Stomach smooth muscle (tissue), 2 donors: ENCODE measurements around the gene P4HA1.

ENCODE experiments used
- H3K27ac ChIP-seq: one replicate; pipeline ENCODE4 v1.7.0; 2013; ENCODE audit warnings: mild to moderate bottlenecking, low read length, inconsistent platforms
- H3K27me3 ChIP-seq, 2 donors: one replicate each; pipeline ENCODE4 v1.7.0; 2013; ENCODE audit warnings: low read length in 2 of 2; ENCODE audit not compliant: insufficient read depth in 2 of 2, control insufficient read depth in 1 of 2
- H3K36me3 ChIP-seq, 2 donors: one replicate each; pipeline ENCODE4 v1.7.0; 2013; ENCODE audit warnings: low read length in 2 of 2; ENCODE audit not compliant: control insufficient read depth in 2 of 2, insufficient read depth in 2 of 2
- H3K4me1 ChIP-seq: one replicate; pipeline ENCODE4 v1.7.0; 2013; ENCODE audit warnings: low read length; ENCODE audit not compliant: control insufficient read depth, insufficient read depth
- H3K4me3 ChIP-seq, 2 donors: one replicate each; pipeline ENCODE4 v1.7.0; 2013; ENCODE audit warnings: low read length in 2 of 2
- H3K9ac ChIP-seq, 2 donors: one replicate each; pipeline ENCODE4 v1.7.0; 2013; ENCODE audit warnings: low read length in 2 of 2, mild to moderate bottlenecking in 1 of 2
- H3K9me3 ChIP-seq, 2 donors: one replicate each; pipeline ENCODE4 v1.7.0; 2013; ENCODE audit warnings: low read length in 2 of 2; ENCODE audit not compliant: control insufficient read depth in 2 of 2
- donor health status: healthy.
- donor health status: Pancreatic carcinoma.

Gene P4HA1

GRCh38 chr10:73073627-73074026 is 23.0 kb downstream of the P4HA1 start:
- Histone ChIP-seq H3K27ac (no peak overlapping the region), H3K9me3 (no peaks in the 10 kb centered on the region), H3K4me1 (peaks cover 7% of the 10 kb centered on the region), H3K4me3 (no peak overlapping the region), H3K27me3 (no peaks in the 10 kb centered on the region), H3K9ac (no peak overlapping the region), H3K36me3 (peaks cover 5 to 17% of the 10 kb centered on the region in 2 donors)

GRCh38 chr10:73065441-73065840 is 31.2 kb downstream of the P4HA1 start:
- no peak overlapping the region for H3K9ac ChIP-seq
- H3K27ac ChIP-seq, result no peak overlapping the region
- peaks cover 11 to 13% of the 10 kb centered on the region in 2 donors for H3K36me3 ChIP-seq

DNA sequence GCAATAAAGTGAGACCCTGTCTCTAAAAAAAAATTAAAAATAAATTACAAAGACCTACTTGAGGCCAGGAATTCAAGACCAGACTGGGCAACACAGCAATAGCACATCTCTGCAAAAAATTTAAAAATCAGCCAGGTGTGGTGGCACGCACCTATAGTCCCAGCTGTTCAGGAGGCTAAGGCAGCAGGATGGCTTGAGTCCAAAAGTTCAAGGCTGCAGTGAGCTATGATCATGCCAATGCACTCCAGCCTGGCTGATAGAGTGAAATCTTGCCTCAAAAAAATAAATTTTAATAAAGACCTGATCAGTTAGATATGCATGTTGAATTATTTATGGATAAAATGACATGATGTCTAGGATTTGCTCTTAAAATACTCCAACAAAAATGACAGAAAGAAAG is 34.9 kb downstream of the P4HA1 start:
- no peak overlapping the region for H3K4me3 ChIP-seq
- no peak overlapping the region for H3K27ac ChIP-seq
- no peaks in the 10 kb centered on the region for H3K9me3 ChIP-seq
- H3K9ac ChIP-seq, result no peak overlapping the region
- H3K36me3 ChIP-seq, result no peaks in the 10 kb centered on the region
- H3K4me1 ChIP-seq, result no peaks in the 10 kb centered on the region
- H3K27me3 ChIP-seq, result no peaks in the 10 kb centered on the region

More at GRCh38 chr10:73065441-73065840, 31.2 kb downstream of the P4HA1 start:
- no peaks in the 10 kb centered on the region for H3K27me3 ChIP-seq
- H3K9me3 ChIP-seq, result no peaks in the 10 kb centered on the region
- H3K4me3 ChIP-seq, result no peak overlapping the region
- H3K4me1 ChIP-seq, result no peaks in the 10 kb centered on the region

GRCh38 chr10:73060738-73061635 is 35.7 kb downstream of the P4HA1 start:
- H3K4me3 ChIP-seq, result no peak overlapping the region
- no peaks in the 10 kb centered on the region for H3K9me3 ChIP-seq
- H3K9ac ChIP-seq, result no peak overlapping the region
- H3K27me3 ChIP-seq, result no peaks in the 10 kb centered on the region
- no peaks in the 10 kb centered on the region for H3K4me1 ChIP-seq
- no peaks in the 10 kb centered on the region for H3K36me3 ChIP-seq
- H3K27ac ChIP-seq, result no peak overlapping the region

DNA sequence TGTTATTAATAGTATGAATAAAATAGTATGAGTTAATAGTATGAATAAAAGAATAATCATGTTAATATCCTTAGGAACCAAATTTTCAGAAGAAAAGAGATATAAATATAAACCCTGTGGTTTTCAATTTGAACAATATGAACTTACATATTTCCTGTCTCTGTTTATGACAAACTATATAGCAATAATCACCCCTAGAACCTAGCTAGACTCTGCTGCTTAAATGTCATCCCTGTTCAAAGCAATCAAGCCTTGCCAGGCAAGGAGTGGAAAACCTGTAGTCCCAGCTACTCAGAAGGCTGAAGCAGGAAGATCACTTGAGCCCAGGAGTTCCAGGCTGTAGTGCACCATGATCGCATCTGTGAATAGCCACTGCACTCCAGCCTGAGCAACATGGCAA is 36.5 kb downstream of the P4HA1 start:
- Histone ChIP-seq H3K36me3 (peaks cover 0 to under 1% of the 10 kb centered on the region in 2 donors), H3K27ac (no peak overlapping the region), H3K9me3 (no peaks in the 10 kb centered on the region), H3K4me1 (no peaks in the 10 kb centered on the region), H3K27me3 (no peaks in the 10 kb centered on the region), H3K9ac (no peak overlapping the region), H3K4me3 (no peak overlapping the region)

- no peak overlapping the region for H3K27ac ChIP-seq
- no peak overlapping the region for H3K4me3 ChIP-seq
- peaks cover 5 to 11% of the 10 kb centered on the region in 2 donors for H3K36me3 ChIP-seq
Observed at GRCh38 chr10:73058057-73058591, 38.5 kb downstream of the P4HA1 start.

DNA sequence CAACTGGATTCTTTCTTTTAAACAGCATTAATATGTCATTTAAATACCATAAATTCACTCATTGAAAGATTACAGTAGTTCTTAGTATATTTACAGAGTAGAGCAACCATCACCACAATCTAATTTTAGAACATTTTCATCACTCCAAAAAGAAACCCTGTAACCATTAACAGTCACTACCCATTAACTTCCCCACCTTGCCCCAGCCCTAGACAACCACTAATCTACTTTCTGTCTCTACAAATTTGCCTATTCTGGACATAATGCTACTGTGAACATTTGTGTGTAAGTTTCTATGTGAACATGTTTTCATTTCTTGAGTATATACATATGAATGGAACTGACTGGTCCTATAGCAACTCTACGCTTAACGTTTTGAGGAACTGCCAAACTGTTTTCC is 42.4 kb downstream of the P4HA1 start:
- H3K4me1 ChIP-seq, result no peaks in the 10 kb centered on the region
- H3K27ac ChIP-seq, result no peak overlapping the region
- no peak overlapping the region for H3K4me3 ChIP-seq
- peaks cover 9 to 13% of the 10 kb centered on the region in 2 donors for H3K36me3 ChIP-seq
- no peaks in the 10 kb centered on the region for H3K9me3 ChIP-seq
- no peak overlapping the region for H3K9ac ChIP-seq
- H3K27me3 ChIP-seq, result no peaks in the 10 kb centered on the region

More at GRCh38 chr10:73058057-73058591, 38.5 kb downstream of the P4HA1 start:
- Histone ChIP-seq H3K9me3 (no peaks in the 10 kb centered on the region), H3K4me1 (no peaks in the 10 kb centered on the region), H3K27me3 (no peaks in the 10 kb centered on the region), H3K9ac (no peak overlapping the region)

GRCh38 chr10:73053275-73053674 is 43.4 kb downstream of the P4HA1 start:
- no peak overlapping the region for H3K4me3 ChIP-seq
- H3K9me3 ChIP-seq, result no peaks in the 10 kb centered on the region
- H3K27ac ChIP-seq, result no peak overlapping the region
- H3K27me3 ChIP-seq, result no peaks in the 10 kb centered on the region
- no peak overlapping the region for H3K9ac ChIP-seq
- H3K4me1 ChIP-seq, result no peaks in the 10 kb centered on the region
- peaks cover 12 to 18% of the 10 kb centered on the region in 2 donors for H3K36me3 ChIP-seq

- Histone ChIP-seq H3K27ac (no peak overlapping the region), H3K4me1 (no peaks in the 10 kb centered on the region), H3K9ac (no peak overlapping the region), H3K27me3 (no peaks in the 10 kb centered on the region), H3K9me3 (no peaks in the 10 kb centered on the region), H3K4me3 (no peak overlapping the region), H3K36me3 (peaks cover 8 to 13% of the 10 kb centered on the region in 2 donors)
Observed at GRCh38 chr10:73044378-73045285, 52.0 kb downstream of the P4HA1 start.

DNA sequence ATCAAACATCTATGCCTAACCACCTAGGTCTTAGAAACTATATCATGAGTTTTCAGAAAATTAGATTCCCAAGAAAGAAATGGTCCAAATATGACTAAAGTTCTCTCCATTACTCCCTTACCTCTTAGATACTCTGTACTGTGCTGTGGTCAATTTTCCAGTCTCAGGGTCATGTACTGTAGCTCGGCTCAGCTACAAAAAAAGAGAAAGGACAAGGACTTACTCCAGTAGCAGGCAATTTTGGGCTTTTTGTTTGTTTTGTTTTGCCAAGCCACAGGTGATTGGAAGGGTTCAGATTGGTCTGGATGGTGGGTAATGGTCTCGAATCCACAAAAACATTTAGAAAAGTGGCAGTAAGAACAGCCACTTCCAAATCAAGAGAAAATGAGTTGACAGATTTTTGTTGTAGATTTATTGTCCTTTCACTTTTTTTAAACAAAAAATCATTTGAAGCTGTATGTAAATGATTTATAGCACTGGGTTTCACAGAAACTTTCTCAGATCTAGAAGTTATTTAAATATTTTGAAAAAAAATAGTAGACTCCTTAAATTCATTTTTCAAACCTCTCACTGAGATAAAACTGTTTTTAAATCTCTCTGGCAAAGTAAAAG is 52.8 kb downstream of the P4HA1 start:
- H3K36me3 ChIP-seq, result peaks cover 6 to 10% of the 10 kb centered on the region in 2 donors
- H3K9me3 ChIP-seq, result no peaks in the 10 kb centered on the region
- no peak overlapping the region for H3K9ac ChIP-seq
- no peaks in the 10 kb centered on the region for H3K4me1 ChIP-seq
- no peak overlapping the region for H3K4me3 ChIP-seq
- no peak overlapping the region for H3K27ac ChIP-seq
- no peaks in the 10 kb centered on the region for H3K27me3 ChIP-seq
